Endothelial cell (in vitro differentiated cells): ENCODE data around the gene WNT10A. TPM values are rescaled to one million over a fixed set of nuclear protein-coding genes. Genes with fewer than 3 reads are reported as not detected.

Source experiments
- total RNA-seq: library from RNA; stranded (reverse); fragmentation: NEBNext Ultra II Directional; extraction: Animal tissue kit (Norgen Biotek cat#: 25700); gene quantifications from one replicate; pipeline ENCODE4 v1.2.1, GENCODE V29; 2021; ENCODE audit not compliant: unreplicated experiment

WNT10A gene
- total RNA-seq, 1 donor from 2014 or later = not detected

Other genes starting within 250 kb of the WNT10A start
- gene ZNF142, start 221.2 kb upstream of the WNT10A start, total RNA-seq = 26.6 TPM
- 39.0 TPM for gene BCS1L, start 221.2 kb upstream of the WNT10A start, total RNA-seq
- 41.7 TPM for gene RNF25, start 208.8 kb upstream of the WNT10A start, total RNA-seq
- gene STK36, start 208.8 kb upstream of the WNT10A start, total RNA-seq = 75.1 TPM
- gene TTLL4, start 170.0 kb upstream of the WNT10A start, total RNA-seq = 47.3 TPM
- 9.0 TPM for gene CYP27A1, start 98.7 kb upstream of the WNT10A start, total RNA-seq
- gene PRKAG3, start 49.0 kb upstream of the WNT10A start, total RNA-seq = not detected
- not detected for gene WNT6, start 21.0 kb upstream of the WNT10A start, total RNA-seq
- 0.13 TPM for gene CDK5R2, start 78.8 kb downstream of the WNT10A start, total RNA-seq
- gene FEV, start 104.3 kb downstream of the WNT10A start, total RNA-seq = 0.56 TPM
- not detected for gene CRYBA2, start 112.6 kb downstream of the WNT10A start, total RNA-seq
- gene CFAP65, start 160.7 kb downstream of the WNT10A start, total RNA-seq = 0.59 TPM
- not detected for gene IHH, start 180.1 kb downstream of the WNT10A start, total RNA-seq